ENCODE results near the gene OSBPL9. TPM values are rescaled to one million over a fixed set of nuclear protein-coding genes. Genes with fewer than 3 reads are reported as not detected.

The OSBPL9 gene
- total RNA-seq, 2 experiments from 2014 or later = 51.1 to 56.1 TPM

GRCh38 chr1:51576923-51577322 lies 40.0 kb upstream of the OSBPL9 start:
- no peak for TF ChIP-seq CTCF (IDR thresholded peaks at IDR 0.05)
- H3K4me3 Mint-ChIP-seq = no peak overlapping the region
- POLR2A ChIA-PET = no interaction called here
- no peaks in the 10 kb centered on the region for H3K27me3 Mint-ChIP-seq
- intact Hi-C loops (cut with micrococcal nuclease) = no loop called here
- CTCF ChIA-PET = no interaction called here
- peaks cover 4% of the 10 kb centered on the region for H3K9me3 Mint-ChIP-seq
- H3K36me3 Mint-ChIP-seq (ENCODE audit: low read depth) = no peaks in the 10 kb centered on the region
- no peak overlapping the region for H3K27ac Mint-ChIP-seq
- ATAC-seq = no peak
- H3K4me1 Mint-ChIP-seq (ENCODE audit: low read depth) = peaks cover 16% of the 10 kb centered on the region
- no peak for DNase-seq

GRCh38 chr1:51578383-51579109 lies 38.3 kb upstream of the OSBPL9 start:
- intact Hi-C loops (cut with micrococcal nuclease) = no loop called here
- H3K27ac Mint-ChIP-seq = no peak overlapping the region
- H3K9me3 Mint-ChIP-seq = peaks cover 4% of the 10 kb centered on the region
- POLR2A ChIA-PET = interaction anchor here (0.7 kb wide), 1 partner anchor 89 kb away, joined by 3 read pairs; no protein-coding TSS in a partner anchor
- H3K4me3 Mint-ChIP-seq = no peak overlapping the region
- no peak for DNase-seq
- CTCF ChIA-PET = interaction anchor here (1.4 kb wide), 1 partner anchor 191 kb away, joined by 3 read pairs; no protein-coding TSS in a partner anchor
- H3K4me1 Mint-ChIP-seq (ENCODE audit: low read depth) = peaks cover 16% of the 10 kb centered on the region
- ATAC-seq = no peak
- no peaks in the 10 kb centered on the region for H3K36me3 Mint-ChIP-seq (ENCODE audit: low read depth)
- no peak for TF ChIP-seq CTCF (IDR thresholded peaks at IDR 0.05)
- no peaks in the 10 kb centered on the region for H3K27me3 Mint-ChIP-seq

- CTCF ChIA-PET = no interaction called here
- POLR2A ChIA-PET = no interaction called here
- no peak overlapping the region for H3K27ac Mint-ChIP-seq
- intact Hi-C loops (cut with micrococcal nuclease) = no loop called here
- TF ChIP-seq CTCF (IDR thresholded peaks at IDR 0.05) = no peak
- DNase-seq (no peak), ATAC-seq (no peak)
- H3K9me3 Mint-ChIP-seq = peaks cover 4% of the 10 kb centered on the region
- H3K4me3 Mint-ChIP-seq = no peak overlapping the region
- no peaks in the 10 kb centered on the region for H3K36me3 Mint-ChIP-seq (ENCODE audit: low read depth)
- no peaks in the 10 kb centered on the region for H3K27me3 Mint-ChIP-seq
- H3K4me1 Mint-ChIP-seq (ENCODE audit: low read depth) = peaks cover 2% of the 10 kb centered on the region
Measured at GRCh38 chr1:51581238-51581637, 35.7 kb upstream of the OSBPL9 start.

- DNase-seq (no peak), ATAC-seq (no peak)
- H3K4me3 Mint-ChIP-seq = no peak overlapping the region
- CTCF ChIA-PET = interaction anchor here (0.9 kb wide), 1 partner anchor 28 kb away, joined by 3 read pairs; no protein-coding TSS in a partner anchor
- intact Hi-C loops (cut with micrococcal nuclease) = no loop called here
- H3K27me3 Mint-ChIP-seq = no peaks in the 10 kb centered on the region
- H3K36me3 Mint-ChIP-seq (ENCODE audit: low read depth) = no peaks in the 10 kb centered on the region
- H3K9me3 Mint-ChIP-seq = no peaks in the 10 kb centered on the region
- H3K27ac Mint-ChIP-seq = no peak overlapping the region
- POLR2A ChIA-PET = no interaction called here
- TF ChIP-seq CTCF (IDR thresholded peaks at IDR 0.05) = no peak
- no peaks in the 10 kb centered on the region for H3K4me1 Mint-ChIP-seq (ENCODE audit: low read depth)
Measured at GRCh38 chr1:51583532-51583931, 33.4 kb upstream of the OSBPL9 start.

GRCh38 chr1:51584021-51584420 lies 32.9 kb upstream of the OSBPL9 start:
- no peaks in the 10 kb centered on the region for H3K36me3 Mint-ChIP-seq (ENCODE audit: low read depth)
- no peaks in the 10 kb centered on the region for H3K27me3 Mint-ChIP-seq
- no peak for TF ChIP-seq CTCF (IDR thresholded peaks at IDR 0.05)
- no peak overlapping the region for H3K4me3 Mint-ChIP-seq
- CTCF ChIA-PET = interaction anchor here (0.9 kb wide), 1 partner anchor 27 kb away, joined by 3 read pairs; no protein-coding TSS in a partner anchor
- H3K27ac Mint-ChIP-seq = no peak overlapping the region
- ATAC-seq = no peak
- intact Hi-C loops (cut with micrococcal nuclease) = no loop called here
- H3K4me1 Mint-ChIP-seq (ENCODE audit: low read depth) = no peaks in the 10 kb centered on the region
- DNase-seq = no peak
- no peaks in the 10 kb centered on the region for H3K9me3 Mint-ChIP-seq
- POLR2A ChIA-PET = interaction anchor here (0.6 kb wide), 1 partner anchor 1742 kb away, joined by 3 read pairs; no protein-coding TSS in a partner anchor

Data from activated CD8-positive, alpha-beta T cell treated with anti-CD3 and anti-CD28 coated beads for 36 hours (primary cell).